ENCODE data around the gene MTOR.

GRCh38 chr1:11204396-11205190 lies 57.8 kb downstream of the MTOR start:
- TF ChIP-seq, protein P1, sequence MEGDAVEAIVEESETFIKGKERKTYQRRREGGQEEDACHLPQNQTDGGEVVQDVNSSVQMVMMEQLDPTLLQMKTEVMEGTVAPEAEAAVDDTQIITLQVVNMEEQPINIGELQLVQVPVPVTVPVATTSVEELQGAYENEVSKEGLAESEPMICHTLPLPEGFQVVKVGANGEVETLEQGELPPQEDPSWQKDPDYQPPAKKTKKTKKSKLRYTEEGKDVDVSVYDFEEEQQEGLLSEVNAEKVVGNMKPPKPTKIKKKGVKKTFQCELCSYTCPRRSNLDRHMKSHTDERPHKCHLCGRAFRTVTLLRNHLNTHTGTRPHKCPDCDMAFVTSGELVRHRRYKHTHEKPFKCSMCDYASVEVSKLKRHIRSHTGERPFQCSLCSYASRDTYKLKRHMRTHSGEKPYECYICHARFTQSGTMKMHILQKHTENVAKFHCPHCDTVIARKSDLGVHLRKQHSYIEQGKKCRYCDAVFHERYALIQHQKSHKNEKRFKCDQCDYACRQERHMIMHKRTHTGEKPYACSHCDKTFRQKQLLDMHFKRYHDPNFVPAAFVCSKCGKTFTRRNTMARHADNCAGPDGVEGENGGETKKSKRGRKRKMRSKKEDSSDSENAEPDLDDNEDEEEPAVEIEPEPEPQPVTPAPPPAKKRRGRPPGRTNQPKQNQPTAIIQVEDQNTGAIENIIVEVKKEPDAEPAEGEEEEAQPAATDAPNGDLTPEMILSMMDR (IDR thresholded peaks at IDR 0.05; ENCODE audit: insufficient read depth, low read depth, low read length) = no peak
- no peak for TF ChIP-seq EZH2 (IDR thresholded peaks at IDR 0.05; ENCODE audit: insufficient read depth, low read length)
